GM19397 (cell line): ENCODE results near the gene TGFBR1.

Experiments
- ATAC-seq: cut with Tn5 transposase; IDR thresholded peaks from one replicate; pipeline ENCODE4 v1.9.1; 2021; ENCODE audit warnings: mild to moderate bottlenecking, moderate library complexity; ENCODE audit not compliant: unreplicated experiment

TGFBR1 gene

DNA sequence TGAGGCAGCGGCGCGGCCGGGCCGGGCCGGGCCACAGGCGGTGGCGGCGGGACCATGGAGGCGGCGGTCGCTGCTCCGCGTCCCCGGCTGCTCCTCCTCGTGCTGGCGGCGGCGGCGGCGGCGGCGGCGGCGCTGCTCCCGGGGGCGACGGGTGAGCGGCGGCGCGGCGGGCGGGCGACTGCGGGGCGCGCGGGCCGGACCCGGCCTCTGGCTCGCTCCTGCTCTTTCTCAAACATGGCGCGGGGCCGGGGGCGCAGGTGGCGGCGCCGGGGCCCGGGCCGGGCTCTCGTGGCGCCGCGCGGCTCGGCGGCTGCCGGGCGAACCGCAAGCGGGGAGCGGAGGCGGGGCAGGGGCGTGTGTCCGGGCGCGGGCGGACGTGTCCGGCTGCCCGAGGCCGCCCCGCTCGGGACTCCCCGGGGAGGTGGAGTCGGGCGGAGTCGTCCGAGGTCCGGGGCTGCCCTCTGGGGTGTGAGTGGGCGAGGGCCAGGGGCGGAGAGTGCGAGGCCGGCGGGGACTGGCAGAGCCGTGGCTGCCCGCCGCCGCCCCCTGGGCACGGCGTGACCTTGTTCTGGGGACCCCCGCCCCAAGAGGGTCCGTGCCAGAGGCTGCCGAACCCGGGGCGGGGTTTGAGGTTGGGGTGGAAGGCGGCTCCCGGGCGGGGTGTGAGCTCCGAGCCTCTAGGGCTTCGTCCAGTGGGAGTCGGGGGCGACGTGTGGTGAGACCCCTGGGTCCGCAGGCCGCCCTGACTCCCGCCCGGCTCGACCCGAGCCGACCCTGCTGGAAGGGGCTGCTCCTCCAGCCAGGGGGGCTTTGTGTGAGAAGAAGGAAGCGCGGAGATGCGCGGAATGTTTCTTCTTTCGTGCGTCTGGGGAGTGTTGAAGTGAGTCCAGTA lies 485 bp downstream of the TGFBR1 start:
- peak; percentile 56 for ATAC-seq

DNA sequence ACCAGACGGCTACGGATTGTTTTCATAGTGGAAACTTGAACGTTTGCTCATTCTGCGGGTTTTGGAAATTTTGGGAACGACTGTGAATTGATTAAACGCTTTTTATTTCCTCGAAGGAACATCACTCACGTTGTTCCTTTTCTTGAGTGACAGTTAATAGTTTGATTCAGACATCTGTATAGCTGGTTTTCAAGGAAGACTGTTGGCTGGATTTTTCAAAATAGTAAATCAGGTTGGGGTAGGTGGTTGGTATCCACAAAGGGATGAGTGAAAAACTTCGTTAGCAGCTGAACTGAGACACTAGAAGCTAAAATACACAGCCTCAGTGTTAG lies 1.1 kb downstream of the TGFBR1 start:
- no peak for ATAC-seq

DNA sequence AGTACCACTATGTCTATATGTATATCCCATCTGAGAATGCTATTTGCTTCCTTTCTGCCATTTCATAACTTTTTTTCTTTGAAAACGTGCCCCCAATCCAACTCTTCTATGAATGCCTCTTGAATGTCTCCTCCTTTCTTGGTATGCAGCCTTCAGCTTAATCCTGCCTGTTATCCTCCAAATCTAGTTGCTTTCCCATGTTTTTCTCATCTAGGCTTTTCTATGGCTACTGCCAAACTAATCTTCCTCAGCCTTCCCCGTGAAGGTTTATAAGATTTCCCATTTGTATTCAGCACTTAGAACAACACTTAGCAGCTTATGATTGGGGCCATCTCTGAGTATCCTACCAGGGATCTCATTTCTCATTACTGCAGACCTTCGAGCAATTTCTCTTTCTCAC lies 2.5 kb downstream of the TGFBR1 start:
- ATAC-seq = no peak

- no peak for ATAC-seq
Observed at GRCh38 chr9:99108131-99108530, 3.2 kb downstream of the TGFBR1 start.

GRCh38 chr9:99109522-99109921 lies 4.6 kb downstream of the TGFBR1 start:
- ATAC-seq = no peak

GRCh38 chr9:99112750-99113413 lies 8.0 kb downstream of the TGFBR1 start:
- no peak for ATAC-seq

DNA sequence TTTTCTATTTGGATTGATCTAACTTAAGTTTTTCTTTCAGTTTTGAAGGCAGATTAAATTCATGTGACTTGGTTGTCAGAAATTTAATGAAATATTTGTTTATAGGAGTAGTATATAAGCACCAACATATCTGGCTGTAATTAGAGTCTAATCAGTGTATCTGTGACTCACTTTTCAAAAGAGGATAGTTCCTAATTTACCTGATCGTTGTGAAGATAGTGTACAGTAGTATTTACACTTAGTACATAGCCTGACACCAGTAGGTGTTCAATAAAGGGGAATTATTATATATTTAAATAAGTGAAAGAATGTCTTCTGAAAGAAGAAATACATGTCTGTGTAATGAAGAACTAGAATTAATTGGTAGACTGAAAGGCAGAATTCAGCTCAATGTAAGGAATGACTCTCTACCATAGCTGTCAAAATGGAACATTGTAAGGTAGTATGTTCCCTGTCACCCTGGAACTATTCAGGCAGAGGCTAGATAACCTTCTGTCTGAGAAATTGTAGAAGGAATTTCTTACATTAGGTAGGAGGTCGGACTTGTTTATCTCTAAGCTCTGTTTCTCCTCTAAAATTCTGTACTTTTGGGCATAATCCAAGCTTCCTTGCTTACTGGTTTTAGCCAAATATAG lies 8.6 kb downstream of the TGFBR1 start:
- ATAC-seq = no peak

- ATAC-seq = no peak
Observed at GRCh38 chr9:99114049-99114440, 9.1 kb downstream of the TGFBR1 start.

DNA sequence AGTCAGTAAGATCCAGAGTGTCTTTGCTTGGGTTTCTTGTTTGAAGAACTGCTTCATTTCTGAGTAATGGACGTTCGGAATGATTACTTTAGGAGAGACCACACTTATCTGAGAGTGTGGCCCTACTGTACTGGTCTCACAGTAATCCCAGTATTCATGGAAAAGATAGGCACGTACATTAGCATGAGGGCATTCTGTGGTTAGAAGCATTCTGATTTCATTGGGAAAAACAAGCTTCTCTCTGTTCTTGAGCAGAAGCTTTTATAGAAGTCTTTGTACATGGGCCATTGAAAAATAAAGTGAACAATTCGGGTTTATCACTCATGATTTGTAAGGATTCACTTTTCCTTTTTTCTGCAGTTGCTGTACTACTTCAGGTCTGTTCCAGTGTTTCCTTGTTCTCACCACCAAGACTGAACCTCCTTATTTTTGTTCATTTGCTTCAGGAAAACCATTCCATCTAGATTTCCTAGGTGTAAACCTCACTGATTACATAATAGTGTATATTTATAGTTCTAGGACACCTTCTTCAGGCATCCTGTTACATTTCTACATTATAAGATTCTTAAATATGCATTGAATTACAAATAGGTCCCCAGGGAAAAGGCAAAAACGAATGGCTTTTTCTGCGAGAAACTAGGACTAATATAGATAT lies 10.1 kb downstream of the TGFBR1 start:
- no peak for ATAC-seq

GRCh38 chr9:99116003-99116411 lies 11.1 kb downstream of the TGFBR1 start:
- no peak for ATAC-seq

GRCh38 chr9:99118782-99119466 lies 14.0 kb downstream of the TGFBR1 start:
- peak; percentile 95 for ATAC-seq

- no peak for ATAC-seq
Observed at GRCh38 chr9:99119976-99120655, 15.2 kb downstream of the TGFBR1 start.

DNA sequence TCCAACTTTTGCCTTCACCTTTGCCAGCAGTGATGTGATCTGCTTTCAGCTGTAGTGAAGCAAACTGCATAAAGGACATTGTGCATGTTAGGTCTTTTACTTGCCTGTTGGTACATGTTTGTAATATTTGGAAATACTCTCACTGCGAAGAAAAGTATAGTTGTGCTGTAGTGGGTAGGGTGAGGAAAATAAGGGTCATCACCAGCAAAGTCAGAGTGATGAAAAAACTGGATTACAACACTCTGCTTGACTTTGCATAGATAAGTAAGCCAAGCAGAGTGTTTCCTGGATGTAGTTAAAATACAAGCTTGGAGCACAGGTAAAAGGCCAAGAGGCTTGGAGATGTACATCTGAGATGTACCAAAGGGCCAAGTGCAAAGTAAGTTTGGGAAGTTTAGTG lies 16.7 kb downstream of the TGFBR1 start:
- no peak for ATAC-seq

DNA sequence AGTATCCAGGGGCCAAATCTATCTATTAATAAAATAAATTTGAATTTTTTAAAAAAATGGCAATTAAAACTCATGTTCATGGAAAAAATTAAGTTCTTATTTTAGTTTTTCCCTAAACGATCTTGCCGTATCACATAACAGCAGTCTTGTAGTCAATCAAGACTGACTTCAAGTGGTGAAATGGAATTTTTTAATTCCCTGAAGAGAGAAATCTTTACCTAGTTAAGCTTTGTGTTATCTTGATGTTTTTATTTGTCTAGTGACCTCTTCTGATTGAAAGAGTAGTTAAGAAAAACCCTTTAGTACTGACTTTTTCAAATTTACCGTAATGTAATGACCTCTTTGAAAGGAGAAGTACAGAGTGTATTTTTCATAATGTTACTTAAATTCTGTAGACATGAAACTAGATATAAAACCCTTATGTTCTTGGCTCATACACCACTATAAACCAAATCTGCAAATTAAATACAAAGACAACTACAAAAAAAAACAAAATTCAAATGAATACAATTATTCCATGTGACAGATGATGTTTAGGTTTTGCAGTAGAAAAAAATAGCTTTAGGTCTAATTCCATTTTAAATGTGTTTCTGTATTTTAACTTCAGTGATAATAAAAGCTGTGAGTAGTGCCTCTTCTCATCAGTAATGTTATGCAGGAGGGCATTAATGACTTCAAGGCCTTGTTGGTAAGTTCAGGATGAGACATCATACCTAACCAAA lies 19.8 kb downstream of the TGFBR1 start:
- no peak for ATAC-seq

DNA sequence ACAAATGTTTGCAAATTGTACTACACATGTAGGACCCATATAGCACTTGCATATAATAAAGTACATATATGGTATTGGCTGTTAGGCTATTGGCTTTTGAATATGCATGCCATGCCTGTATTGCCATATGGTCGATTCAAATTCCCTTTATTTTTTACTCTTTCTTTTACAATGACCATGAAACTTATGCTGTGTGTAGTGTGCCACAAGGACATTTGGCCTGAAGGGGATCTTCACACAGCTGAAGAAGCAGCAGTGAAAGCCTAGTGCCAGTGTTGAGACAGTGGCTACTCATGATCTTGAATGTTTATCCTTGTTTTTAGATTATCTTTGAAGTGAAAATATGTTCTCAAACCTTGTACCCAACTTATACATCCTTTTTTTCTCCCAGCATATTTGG lies 20.5 kb downstream of the TGFBR1 start:
- ATAC-seq = no peak

DNA sequence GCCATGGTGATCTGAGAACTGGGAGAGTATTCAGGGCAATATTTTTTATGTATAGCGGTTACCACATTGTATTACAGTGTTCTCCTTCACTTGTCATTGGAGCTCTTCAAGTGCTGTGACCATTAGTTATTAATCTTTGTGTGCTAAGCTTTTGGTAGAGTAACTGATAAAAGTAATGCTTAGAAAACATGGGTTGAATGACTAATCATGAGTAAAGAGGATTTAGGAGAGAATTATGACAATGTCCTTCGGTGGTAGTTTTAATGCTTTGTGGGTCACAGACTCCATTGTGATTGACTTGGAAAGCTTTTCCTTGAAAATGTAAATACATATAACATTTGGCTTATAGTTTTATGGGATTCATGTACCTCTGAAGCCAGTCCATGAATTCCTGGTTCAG lies 21.4 kb downstream of the TGFBR1 start:
- ATAC-seq = no peak

- ATAC-seq = no peak
Observed at GRCh38 chr9:99127356-99128132, 22.6 kb downstream of the TGFBR1 start.

DNA sequence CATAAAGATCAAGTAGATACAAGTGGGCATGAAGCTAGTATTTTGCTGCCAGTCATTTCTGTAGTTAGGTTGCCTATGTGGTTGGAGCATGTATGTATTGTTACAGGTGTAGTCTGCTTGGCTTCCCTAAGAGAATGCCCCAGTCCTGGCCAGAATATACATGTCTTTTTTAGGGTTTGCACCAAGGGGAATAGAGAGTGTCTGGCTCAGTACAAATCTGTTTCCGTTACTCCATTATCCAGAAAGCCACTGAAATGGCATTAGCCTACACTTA lies 23.2 kb downstream of the TGFBR1 start:
- no peak for ATAC-seq

- no peak for ATAC-seq
Observed at GRCh38 chr9:99129091-99129490, 24.2 kb downstream of the TGFBR1 start.
